Ishikawa (cell line): ENCODE results near the gene CD86.

Source experiments
- CEBPB ChIP-seq: IDR thresholded peaks from 2 replicates; pipeline ENCODE4 v1.6.1; 2012
- CREB1 ChIP-seq: IDR thresholded peaks from 2 replicates; pipeline ENCODE4 v1.6.1; 2012; ENCODE audit warnings: low read depth
- EGR1 ChIP-seq: IDR thresholded peaks from 2 replicates; pipeline ENCODE4 v1.6.1; 2012
- EP300 ChIP-seq: IDR thresholded peaks from 2 replicates; pipeline ENCODE4 v1.6.1; 2012; ENCODE audit warnings: borderline replicate concordance
- FOXM1 ChIP-seq: IDR thresholded peaks from 2 replicates; pipeline ENCODE4 v1.6.1; 2012; ENCODE audit warnings: low read depth, borderline replicate concordance
- NFIC ChIP-seq: IDR thresholded peaks from 2 replicates; pipeline ENCODE4 v1.6.1; 2012
- RAD21 ChIP-seq: IDR thresholded peaks from 2 replicates; pipeline ENCODE4 v1.6.1; 2012; ENCODE audit warnings: low read depth
- TAF1 ChIP-seq: IDR thresholded peaks from 2 replicates; pipeline ENCODE4 v1.6.1; 2012; ENCODE audit warnings: low read depth, mild to moderate bottlenecking
- TCF12 ChIP-seq: IDR thresholded peaks from 2 replicates; pipeline ENCODE4 v1.6.1; 2012; ENCODE audit warnings: low read depth
- TEAD4 ChIP-seq: IDR thresholded peaks from 2 replicates; pipeline ENCODE4 v1.6.1; 2012
- YY1 ChIP-seq: IDR thresholded peaks from 2 replicates; pipeline ENCODE4 v1.6.1; 2012; ENCODE audit warnings: low read depth
- ZBTB7A ChIP-seq: IDR thresholded peaks from 2 replicates; pipeline ENCODE4 v1.6.1; 2012; ENCODE audit warnings: low read depth
- TF ChIP-seq, protein P1 (sequence below): IDR thresholded peaks from 2 replicates; pipeline ENCODE4 v1.6.1; 2012; ENCODE audit warnings: low read depth, mild to moderate bottlenecking
- TF ChIP-seq, protein P2 (sequence below): IDR thresholded peaks from 2 replicates; pipeline ENCODE4 v1.6.1; 2012

DNA sequence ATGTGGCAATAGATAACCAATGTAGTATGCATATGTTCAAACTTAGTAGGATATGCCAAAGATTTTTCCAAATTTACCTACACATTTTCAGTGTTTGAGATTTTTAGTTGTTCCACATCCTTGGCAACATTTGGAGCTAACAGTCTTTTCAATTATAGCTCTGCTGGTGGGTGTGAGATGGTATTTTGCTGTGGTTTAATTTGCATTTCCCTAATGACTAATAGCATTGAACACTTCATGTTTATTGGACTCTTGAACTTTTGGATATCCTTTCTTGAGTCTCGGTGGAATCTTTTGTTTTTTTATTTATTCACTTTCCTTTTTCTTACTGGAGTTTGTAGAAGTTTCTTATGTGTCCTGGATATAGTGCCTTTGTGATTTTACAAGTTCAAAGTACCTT lies 22.1 kb upstream of the CD86 start:
- TF ChIP-seq YY1 = no peak
- TF ChIP-seq EP300 = no peak
- TF ChIP-seq FOXM1 = no peak
- TF ChIP-seq, protein P1, sequence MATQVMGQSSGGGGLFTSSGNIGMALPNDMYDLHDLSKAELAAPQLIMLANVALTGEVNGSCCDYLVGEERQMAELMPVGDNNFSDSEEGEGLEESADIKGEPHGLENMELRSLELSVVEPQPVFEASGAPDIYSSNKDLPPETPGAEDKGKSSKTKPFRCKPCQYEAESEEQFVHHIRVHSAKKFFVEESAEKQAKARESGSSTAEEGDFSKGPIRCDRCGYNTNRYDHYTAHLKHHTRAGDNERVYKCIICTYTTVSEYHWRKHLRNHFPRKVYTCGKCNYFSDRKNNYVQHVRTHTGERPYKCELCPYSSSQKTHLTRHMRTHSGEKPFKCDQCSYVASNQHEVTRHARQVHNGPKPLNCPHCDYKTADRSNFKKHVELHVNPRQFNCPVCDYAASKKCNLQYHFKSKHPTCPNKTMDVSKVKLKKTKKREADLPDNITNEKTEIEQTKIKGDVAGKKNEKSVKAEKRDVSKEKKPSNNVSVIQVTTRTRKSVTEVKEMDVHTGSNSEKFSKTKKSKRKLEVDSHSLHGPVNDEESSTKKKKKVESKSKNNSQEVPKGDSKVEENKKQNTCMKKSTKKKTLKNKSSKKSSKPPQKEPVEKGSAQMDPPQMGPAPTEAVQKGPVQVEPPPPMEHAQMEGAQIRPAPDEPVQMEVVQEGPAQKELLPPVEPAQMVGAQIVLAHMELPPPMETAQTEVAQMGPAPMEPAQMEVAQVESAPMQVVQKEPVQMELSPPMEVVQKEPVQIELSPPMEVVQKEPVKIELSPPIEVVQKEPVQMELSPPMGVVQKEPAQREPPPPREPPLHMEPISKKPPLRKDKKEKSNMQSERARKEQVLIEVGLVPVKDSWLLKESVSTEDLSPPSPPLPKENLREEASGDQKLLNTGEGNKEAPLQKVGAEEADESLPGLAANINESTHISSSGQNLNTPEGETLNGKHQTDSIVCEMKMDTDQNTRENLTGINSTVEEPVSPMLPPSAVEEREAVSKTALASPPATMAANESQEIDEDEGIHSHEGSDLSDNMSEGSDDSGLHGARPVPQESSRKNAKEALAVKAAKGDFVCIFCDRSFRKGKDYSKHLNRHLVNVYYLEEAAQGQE = no peak
- TF ChIP-seq TAF1 = no peak
- TF ChIP-seq TCF12 = no peak
- TF ChIP-seq CREB1 = no peak
- no peak for TF ChIP-seq CEBPB
- TF ChIP-seq ZBTB7A = no peak
- TF ChIP-seq, protein P2, sequence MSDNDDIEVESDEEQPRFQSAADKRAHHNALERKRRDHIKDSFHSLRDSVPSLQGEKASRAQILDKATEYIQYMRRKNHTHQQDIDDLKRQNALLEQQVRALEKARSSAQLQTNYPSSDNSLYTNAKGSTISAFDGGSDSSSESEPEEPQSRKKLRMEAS = no peak
- TF ChIP-seq TEAD4 = no peak
- TF ChIP-seq RAD21 = no peak
- TF ChIP-seq EGR1 = no peak
- TF ChIP-seq NFIC = no peak
